Muscle layer of duodenum (tissue), 2 donors: Measurements from ENCODE around the gene ADAMTS6.
"Not testable (repeated sequence)": the region's sequence is repeated elsewhere in the genome, so short reads cannot be mapped to it uniquely, and the experiment has no call there.

ENCODE experiments used
- H3K27ac ChIP-seq: one replicate; pipeline ENCODE4 v1.7.0; 2013; ENCODE audit warnings: mild to moderate bottlenecking, low read length
- H3K27me3 ChIP-seq: one replicate; pipeline ENCODE4 v1.7.0; 2013; ENCODE audit warnings: low read depth, mild to moderate bottlenecking, control low read depth, low read length
- H3K36me3 ChIP-seq, 2 donors: one replicate each; pipeline ENCODE4 v1.7.0; 2013; ENCODE audit warnings: low read length in 2 of 2, control low read depth in 1 of 2, mild to moderate bottlenecking in 1 of 2; ENCODE audit not compliant: insufficient read depth in 2 of 2, control insufficient read depth in 1 of 2
- H3K4me1 ChIP-seq, 2 donors: one replicate each; pipeline ENCODE4 v1.7.0; 2013; ENCODE audit warnings: low read length in 2 of 2, mild to moderate bottlenecking in 2 of 2, control low read depth in 1 of 2, moderate library complexity in 1 of 2; ENCODE audit not compliant: insufficient read depth in 2 of 2, control insufficient read depth in 1 of 2
- H3K4me3 ChIP-seq, 2 donors: one replicate each; pipeline ENCODE4 v1.7.0; 2013; ENCODE audit warnings: low read length in 2 of 2, low read depth in 1 of 2, mild to moderate bottlenecking in 1 of 2
- H3K9me3 ChIP-seq, 2 donors: one replicate each; pipeline ENCODE4 v1.7.0; 2013; ENCODE audit warnings: low read length in 2 of 2, control low read depth in 1 of 2, mild to moderate bottlenecking in 1 of 2; ENCODE audit not compliant: control insufficient read depth in 1 of 2
- donor health status: healthy.

Gene ADAMTS6

GRCh38 chr5:65412842-65413241 lies 68.9 kb downstream of the ADAMTS6 start:
- Histone ChIP-seq H3K27ac (no peak overlapping the region), H3K27me3 (no peaks in the 10 kb centered on the region), H3K4me3 (no peak overlapping the region), H3K36me3 (no peaks in the 10 kb centered on the region), H3K9me3 (peaks cover 0 to 3% of the 10 kb centered on the region in 2 donors), H3K4me1 (no peaks in the 10 kb centered on the region)

DNA sequence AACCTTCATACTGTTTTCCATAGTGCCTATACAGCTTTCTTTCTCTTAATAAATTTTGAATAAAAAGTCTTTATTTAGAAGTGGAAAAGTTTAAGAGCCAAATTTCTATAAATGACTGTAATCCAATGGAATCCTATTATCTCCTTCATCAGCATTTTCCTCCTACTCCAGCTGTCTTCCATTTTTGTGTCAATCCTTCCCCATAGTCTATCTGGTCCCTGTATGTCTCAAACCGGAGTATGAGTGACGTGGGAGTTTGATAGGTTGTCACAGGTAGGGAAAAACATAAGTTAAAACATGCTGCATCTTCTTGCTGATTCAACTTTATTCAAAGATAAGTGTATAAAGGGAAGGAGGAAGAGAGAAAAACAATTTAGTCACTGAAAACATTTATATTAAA lies 70.4 kb downstream of the ADAMTS6 start:
- Histone ChIP-seq H3K4me3 (no peak overlapping the region), H3K27me3 (no peaks in the 10 kb centered on the region), H3K9me3 (no peaks in the 10 kb centered on the region)

GRCh38 chr5:65395526-65396155 lies 86.1 kb downstream of the ADAMTS6 start:
- no peaks in the 10 kb centered on the region for H3K9me3 ChIP-seq
- no peak overlapping the region for H3K27ac ChIP-seq
- no peaks in the 10 kb centered on the region for H3K27me3 ChIP-seq
- peaks cover 0 to 5% of the 10 kb centered on the region in 2 donors for H3K4me1 ChIP-seq
- no peak overlapping the region for H3K4me3 ChIP-seq
- H3K36me3 ChIP-seq: no peaks in the 10 kb centered on the region

More for the DNA sequence above, 70.4 kb downstream of the ADAMTS6 start:
- H3K36me3 ChIP-seq: no peaks in the 10 kb centered on the region
- no peaks in the 10 kb centered on the region for H3K4me1 ChIP-seq
- H3K27ac ChIP-seq: no peak overlapping the region

- peaks cover 0 to 5% of the 10 kb centered on the region in 2 donors for H3K4me1 ChIP-seq
- no peak overlapping the region for H3K4me3 ChIP-seq
- H3K27ac ChIP-seq: no peak overlapping the region
- H3K27me3 ChIP-seq: no peaks in the 10 kb centered on the region
- H3K9me3 ChIP-seq: no peaks in the 10 kb centered on the region
- H3K36me3 ChIP-seq: no peaks in the 10 kb centered on the region
Observed at GRCh38 chr5:65394087-65394486, 87.6 kb downstream of the ADAMTS6 start.

DNA sequence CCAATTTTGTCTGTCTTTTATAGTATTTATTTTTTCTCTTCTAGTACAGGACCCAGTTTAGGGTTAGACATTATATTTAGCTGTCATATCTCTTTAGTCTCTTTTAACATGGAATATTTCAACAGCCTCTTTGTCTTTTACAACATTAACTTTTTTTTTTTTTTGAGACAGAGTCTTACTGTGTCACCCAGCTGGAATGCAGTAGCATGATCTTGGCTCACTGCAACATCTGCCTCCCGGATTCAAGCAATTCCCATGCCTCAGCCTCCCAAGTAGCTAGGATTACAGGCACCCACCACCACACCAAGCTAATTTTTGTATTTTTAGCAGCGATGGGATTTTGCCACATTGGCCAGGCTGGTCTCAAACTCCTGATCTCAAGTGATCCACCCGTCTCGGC lies 90.1 kb downstream of the ADAMTS6 start:
- Histone ChIP-seq H3K27ac (no peak overlapping the region), H3K36me3 (no peaks in the 10 kb centered on the region), H3K4me3 (no peak overlapping the region), H3K27me3 (no peaks in the 10 kb centered on the region), H3K4me1 (peaks cover 0 to 5% of the 10 kb centered on the region in 2 donors), H3K9me3 (no peaks in the 10 kb centered on the region)

GRCh38 chr5:65390208-65390607 lies 91.5 kb downstream of the ADAMTS6 start:
- Histone ChIP-seq H3K4me1 (peaks cover 0 to 5% of the 10 kb centered on the region in 2 donors), H3K27me3 (no peaks in the 10 kb centered on the region), H3K4me3 (no peak overlapping the region), H3K36me3 (no peaks in the 10 kb centered on the region), H3K9me3 (no peaks in the 10 kb centered on the region), H3K27ac (no peak overlapping the region)

DNA sequence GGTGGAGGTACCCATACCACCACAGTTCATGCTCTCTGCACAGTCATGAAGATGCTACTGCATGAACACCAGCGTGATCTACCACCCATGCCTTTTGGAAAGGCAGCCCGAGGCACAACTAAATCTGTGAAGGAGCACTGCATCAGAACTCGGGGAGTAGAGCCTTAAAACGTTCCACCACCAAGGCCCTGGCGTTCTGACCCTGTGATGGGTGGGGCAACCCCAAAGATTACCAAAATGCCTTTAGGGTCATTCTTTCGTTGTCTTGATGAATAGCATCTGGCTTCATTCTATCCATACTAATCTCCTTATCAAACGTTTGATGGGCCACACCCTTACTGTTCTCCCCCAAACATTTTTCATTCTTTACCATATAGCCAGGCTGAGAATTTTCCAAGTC lies 97.9 kb downstream of the ADAMTS6 start:
- Histone ChIP-seq H3K4me1 (no peaks in the 10 kb centered on the region), H3K4me3 (no peak overlapping the region), H3K9me3 (no peaks in the 10 kb centered on the region), H3K27ac (no peak overlapping the region), H3K27me3 (no peaks in the 10 kb centered on the region), H3K36me3 (no peaks in the 10 kb centered on the region)

GRCh38 chr5:65382582-65382981 lies 99.1 kb downstream of the ADAMTS6 start:
- H3K27ac ChIP-seq: no peak overlapping the region
- no peaks in the 10 kb centered on the region for H3K4me1 ChIP-seq

DNA sequence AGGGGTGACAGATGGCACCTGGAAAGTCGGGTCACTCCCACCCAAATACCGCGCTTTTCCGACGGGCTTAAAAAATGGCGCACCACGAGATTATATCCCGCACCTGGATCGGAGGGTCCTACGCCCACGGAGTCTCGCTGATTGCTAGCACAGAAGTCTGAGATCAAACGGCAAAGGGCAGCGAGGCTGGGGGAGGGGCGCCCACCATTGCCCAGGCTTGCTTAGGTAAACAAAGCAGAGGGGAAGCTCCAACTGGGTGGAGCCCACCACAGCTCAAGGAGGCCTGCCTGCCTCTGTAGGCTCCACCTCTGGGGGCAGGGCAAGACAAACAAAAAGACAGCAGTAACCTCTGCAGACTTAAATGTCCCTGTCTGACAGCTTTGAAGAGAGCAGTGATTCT lies 111.2 kb downstream of the ADAMTS6 start:
- not testable (repeated sequence) for H3K4me3 ChIP-seq, H3K27me3 ChIP-seq, H3K36me3 ChIP-seq, H3K9me3 ChIP-seq, H3K27ac ChIP-seq, H3K4me1 ChIP-seq

More at GRCh38 chr5:65382582-65382981, 99.1 kb downstream of the ADAMTS6 start:
- Histone ChIP-seq H3K36me3 (no peaks in the 10 kb centered on the region), H3K4me3 (no peak overlapping the region), H3K9me3 (no peaks in the 10 kb centered on the region), H3K27me3 (no peaks in the 10 kb centered on the region)

- Histone ChIP-seq H3K9me3 (no peaks in the 10 kb centered on the region), H3K4me3 (no peak overlapping the region), H3K36me3 (no peaks in the 10 kb centered on the region), H3K27me3 (no peaks in the 10 kb centered on the region), H3K27ac (no peak overlapping the region), H3K4me1 (no peaks in the 10 kb centered on the region)
Observed at GRCh38 chr5:65366655-65367054, 115.1 kb downstream of the ADAMTS6 start.

GRCh38 chr5:65364907-65365306 lies 116.8 kb downstream of the ADAMTS6 start:
- no peaks in the 10 kb centered on the region for H3K9me3 ChIP-seq
- no peaks in the 10 kb centered on the region for H3K27me3 ChIP-seq
- no peaks in the 10 kb centered on the region for H3K36me3 ChIP-seq
- no peak overlapping the region for H3K27ac ChIP-seq
- no peaks in the 10 kb centered on the region for H3K4me1 ChIP-seq
- H3K4me3 ChIP-seq: no peak overlapping the region

- H3K36me3 ChIP-seq: no peaks in the 10 kb centered on the region
- H3K27me3 ChIP-seq: no peaks in the 10 kb centered on the region
- no peaks in the 10 kb centered on the region for H3K4me1 ChIP-seq
- no peak overlapping the region for H3K27ac ChIP-seq
- H3K4me3 ChIP-seq: no peak overlapping the region
- H3K9me3 ChIP-seq: no peaks in the 10 kb centered on the region
Observed at GRCh38 chr5:65363499-65363898, 118.2 kb downstream of the ADAMTS6 start.
